ENCODE measurements around the gene PCNP. TPM values are rescaled to one million over a fixed set of nuclear protein-coding genes. Genes with fewer than 3 reads are reported as not detected.

Gene PCNP
- 72.0 TPM for total RNA-seq

GRCh38 chr3:101573449-101574387, at the start of gene PCNP:
PCNP (plus strand) TSS chr3:101574180; CDS start chr3:101574216, 36 bp downstream.
- Histone ChIP-seq H3K4me3 (ENCODE audit: low read length in 3 of 3) (peak within 1 kb of the TSS; percentile 86 to 100 (median 98)), H3K4me1 (ENCODE audit: control insufficient read depth in 3 of 3, insufficient read depth in 3 of 3, low read length in 3 of 3) (peaks cover 16 to 27% (median 17%) of the 10 kb centered on the region in 3 donors), H3K9me3 (ENCODE audit: control insufficient read depth in 3 of 3, low read length in 3 of 3) (no peaks in the 10 kb centered on the region), H3K36me3 (ENCODE audit: control insufficient read depth in 3 of 3, insufficient read depth in 3 of 3, low read length in 3 of 3) (peaks cover 0 to 5% (median 0%) of the 10 kb centered on the region in 3 donors), H3K9ac (ENCODE audit: low read depth in 1 of 3, low read length in 3 of 3) (peak within 1 kb of the TSS; percentile 94 to 98 (median 98)), H3K27me3 (ENCODE audit: control insufficient read depth in 3 of 3, insufficient read depth in 3 of 3, low read length in 3 of 3) (no peaks in the 10 kb centered on the region), H3K27ac (ENCODE audit: low read depth, low read length) (peak within 1 kb of the TSS; percentile 94)

DNA sequence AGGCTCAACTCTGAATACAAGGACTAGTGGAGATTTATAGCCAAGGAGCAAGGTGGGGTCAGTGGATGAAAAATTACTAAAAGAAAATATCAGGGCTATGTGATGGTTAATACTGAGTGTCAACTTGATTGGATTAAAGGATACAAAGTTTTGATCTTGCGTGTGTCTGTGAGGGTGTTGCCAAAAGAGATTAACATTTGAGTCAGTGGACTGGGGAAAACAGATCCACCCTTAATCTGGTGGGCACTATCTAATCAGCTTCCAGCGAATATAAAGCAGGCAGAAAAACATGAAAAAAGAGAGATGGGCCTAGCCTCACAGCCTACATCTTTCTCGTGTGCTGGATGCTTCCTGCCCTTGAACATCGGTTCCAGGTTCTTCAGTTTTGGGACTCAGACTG, 46.5 kb upstream of the PCNP start:
- Histone ChIP-seq H3K4me1 (ENCODE audit: control insufficient read depth in 3 of 3, insufficient read depth in 3 of 3, low read length in 3 of 3) (no peaks in the 10 kb centered on the region), H3K4me3 (ENCODE audit: low read length in 3 of 3) (no peak overlapping the region), H3K27me3 (ENCODE audit: control insufficient read depth in 3 of 3, insufficient read depth in 3 of 3, low read length in 3 of 3) (no peaks in the 10 kb centered on the region), H3K36me3 (ENCODE audit: control insufficient read depth in 3 of 3, insufficient read depth in 3 of 3, low read length in 3 of 3) (no peaks in the 10 kb centered on the region), H3K9me3 (ENCODE audit: control insufficient read depth in 3 of 3, low read length in 3 of 3) (no peaks in the 10 kb centered on the region), H3K27ac (ENCODE audit: low read depth, low read length) (no peak overlapping the region), H3K9ac (ENCODE audit: low read depth in 1 of 3, low read length in 3 of 3) (no peak overlapping the region)

DNA sequence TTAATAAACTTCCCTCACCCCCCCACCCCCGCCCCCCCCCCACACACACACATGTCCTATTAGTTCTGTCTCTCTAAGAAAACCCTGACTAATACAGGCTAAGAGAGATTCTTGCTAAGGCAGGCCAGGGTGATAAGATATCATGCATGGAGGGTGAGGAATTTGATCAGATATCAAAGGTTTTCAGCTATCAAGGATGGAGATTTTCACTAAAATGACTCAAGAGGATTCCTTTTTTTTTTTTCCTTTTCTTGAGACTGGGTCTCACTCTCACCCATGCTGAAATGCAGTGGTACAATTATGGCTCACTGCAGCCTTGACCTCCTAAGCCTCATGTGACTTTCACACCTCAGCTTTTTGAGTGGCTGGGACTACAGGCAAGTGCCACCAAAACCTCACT, 46.1 kb upstream of the PCNP start:
- Histone ChIP-seq H3K36me3 (ENCODE audit: control insufficient read depth in 3 of 3, insufficient read depth in 3 of 3, low read length in 3 of 3) (no peaks in the 10 kb centered on the region), H3K27me3 (ENCODE audit: control insufficient read depth in 3 of 3, insufficient read depth in 3 of 3, low read length in 3 of 3) (no peaks in the 10 kb centered on the region), H3K9me3 (ENCODE audit: control insufficient read depth in 3 of 3, low read length in 3 of 3) (no peaks in the 10 kb centered on the region), H3K4me1 (ENCODE audit: control insufficient read depth in 3 of 3, insufficient read depth in 3 of 3, low read length in 3 of 3) (peaks cover 0 to under 1% (median 0%) of the 10 kb centered on the region in 3 donors), H3K4me3 (ENCODE audit: low read length in 3 of 3) (no peak overlapping the region), H3K27ac (ENCODE audit: low read depth, low read length) (no peak overlapping the region), H3K9ac (ENCODE audit: low read depth in 1 of 3, low read length in 3 of 3) (no peak overlapping the region)

GRCh38 chr3:101529816-101530685, 43.9 kb upstream of the PCNP start:
- H3K9ac ChIP-seq (ENCODE audit: low read depth in 1 of 3, low read length in 3 of 3): no peak overlapping the region
- no peak overlapping the region for H3K27ac ChIP-seq (ENCODE audit: low read depth, low read length)
- H3K27me3 ChIP-seq (ENCODE audit: control insufficient read depth in 3 of 3, insufficient read depth in 3 of 3, low read length in 3 of 3): no peaks in the 10 kb centered on the region
- H3K9me3 ChIP-seq (ENCODE audit: control insufficient read depth in 3 of 3, low read length in 3 of 3): no peaks in the 10 kb centered on the region
- no peaks in the 10 kb centered on the region for H3K36me3 ChIP-seq (ENCODE audit: control insufficient read depth in 3 of 3, insufficient read depth in 3 of 3, low read length in 3 of 3)
- peaks cover 0 to 4% (median 0%) of the 10 kb centered on the region in 3 donors for H3K4me1 ChIP-seq (ENCODE audit: control insufficient read depth in 3 of 3, insufficient read depth in 3 of 3, low read length in 3 of 3)
- H3K4me3 ChIP-seq (ENCODE audit: low read length in 3 of 3): no peak overlapping the region

DNA sequence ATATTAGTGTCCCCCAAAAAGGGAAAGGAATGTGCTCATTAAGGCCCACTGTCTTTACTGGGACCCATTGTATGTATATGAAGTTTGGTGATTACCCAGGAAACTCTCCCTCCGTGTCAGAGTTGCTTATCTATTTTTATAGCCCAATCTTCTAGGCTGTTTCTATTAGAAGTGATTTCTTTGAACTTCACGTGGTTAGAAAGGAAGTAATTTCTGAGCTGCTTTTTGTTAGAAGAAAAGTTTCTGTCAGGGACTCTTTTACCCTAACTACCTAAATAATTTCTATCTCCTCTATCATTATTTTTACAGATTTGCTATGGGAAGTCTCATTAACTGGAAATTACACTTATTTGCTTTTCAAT, 43.3 kb upstream of the PCNP start:
- Histone ChIP-seq H3K36me3 (ENCODE audit: control insufficient read depth in 3 of 3, insufficient read depth in 3 of 3, low read length in 3 of 3) (no peaks in the 10 kb centered on the region), H3K4me3 (ENCODE audit: low read length in 3 of 3) (no peak overlapping the region), H3K9me3 (ENCODE audit: control insufficient read depth in 3 of 3, low read length in 3 of 3) (no peaks in the 10 kb centered on the region), H3K27me3 (ENCODE audit: control insufficient read depth in 3 of 3, insufficient read depth in 3 of 3, low read length in 3 of 3) (no peaks in the 10 kb centered on the region), H3K4me1 (ENCODE audit: control insufficient read depth in 3 of 3, insufficient read depth in 3 of 3, low read length in 3 of 3) (peaks cover 0 to 4% (median 0%) of the 10 kb centered on the region in 3 donors), H3K9ac (ENCODE audit: low read depth in 1 of 3, low read length in 3 of 3) (no peak overlapping the region), H3K27ac (ENCODE audit: low read depth, low read length) (no peak overlapping the region)

GRCh38 chr3:101531473-101532086, 42.4 kb upstream of the PCNP start:
- Histone ChIP-seq H3K27ac (ENCODE audit: low read depth, low read length) (no peak overlapping the region), H3K9me3 (ENCODE audit: control insufficient read depth in 3 of 3, low read length in 3 of 3) (no peaks in the 10 kb centered on the region), H3K4me1 (ENCODE audit: control insufficient read depth in 3 of 3, insufficient read depth in 3 of 3, low read length in 3 of 3) (peaks cover 0 to 4% (median 0%) of the 10 kb centered on the region in 3 donors), H3K9ac (ENCODE audit: low read depth in 1 of 3, low read length in 3 of 3) (no peak overlapping the region), H3K36me3 (ENCODE audit: control insufficient read depth in 3 of 3, insufficient read depth in 3 of 3, low read length in 3 of 3) (no peaks in the 10 kb centered on the region), H3K4me3 (ENCODE audit: low read length in 3 of 3) (no peak overlapping the region), H3K27me3 (ENCODE audit: control insufficient read depth in 3 of 3, insufficient read depth in 3 of 3, low read length in 3 of 3) (no peaks in the 10 kb centered on the region)

DNA sequence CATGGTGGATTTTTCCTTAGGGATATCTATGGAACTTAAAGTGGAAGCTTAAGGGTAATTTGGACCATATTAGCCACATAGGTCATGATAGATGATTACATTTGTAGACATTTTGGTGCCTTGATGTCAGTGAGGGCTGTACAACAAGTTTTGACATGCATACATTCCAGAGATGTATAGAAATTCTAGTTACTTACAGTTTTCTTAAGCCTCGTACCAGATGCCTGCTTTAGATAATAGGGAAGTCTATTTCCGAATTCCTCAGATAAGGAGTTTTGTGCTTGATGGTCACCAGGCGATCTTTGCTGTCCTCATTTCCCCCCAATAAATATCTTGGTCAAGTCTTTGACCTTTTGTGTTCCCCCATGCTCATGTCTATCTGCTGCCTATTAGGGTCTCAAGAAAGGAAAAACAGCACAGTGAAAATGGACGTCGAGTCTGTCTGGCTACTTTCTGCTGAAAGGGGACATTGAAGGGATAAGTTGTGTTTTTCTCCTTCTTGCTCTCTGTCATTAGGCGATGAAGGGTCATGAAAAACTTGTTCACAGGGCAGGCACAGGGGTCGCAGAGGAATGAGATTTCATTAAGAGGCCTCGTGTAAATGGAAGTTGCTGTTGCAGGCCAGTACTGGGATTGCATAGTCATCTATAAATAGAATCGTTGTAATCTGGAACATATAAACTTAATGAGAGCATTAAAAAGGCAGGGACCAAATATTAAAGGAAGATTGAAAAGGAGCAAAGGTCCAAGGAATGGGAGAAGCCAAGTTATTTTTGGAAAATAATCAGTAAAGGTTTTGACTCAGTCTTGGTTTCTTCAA, 41.0 kb upstream of the PCNP start:
- peaks cover 0 to 4% (median 0%) of the 10 kb centered on the region in 3 donors for H3K4me1 ChIP-seq (ENCODE audit: control insufficient read depth in 3 of 3, insufficient read depth in 3 of 3, low read length in 3 of 3)
- no peaks in the 10 kb centered on the region for H3K36me3 ChIP-seq (ENCODE audit: control insufficient read depth in 3 of 3, insufficient read depth in 3 of 3, low read length in 3 of 3)
- no peak overlapping the region for H3K9ac ChIP-seq (ENCODE audit: low read depth in 1 of 3, low read length in 3 of 3)
- no peak overlapping the region for H3K27ac ChIP-seq (ENCODE audit: low read depth, low read length)
- no peaks in the 10 kb centered on the region for H3K9me3 ChIP-seq (ENCODE audit: control insufficient read depth in 3 of 3, low read length in 3 of 3)
- H3K27me3 ChIP-seq (ENCODE audit: control insufficient read depth in 3 of 3, insufficient read depth in 3 of 3, low read length in 3 of 3): no peaks in the 10 kb centered on the region
- H3K4me3 ChIP-seq (ENCODE audit: low read length in 3 of 3): no peak overlapping the region

GRCh38 chr3:101533603-101533968, 40.4 kb upstream of the PCNP start:
- Histone ChIP-seq H3K4me3 (ENCODE audit: low read length in 3 of 3) (no peak overlapping the region), H3K27ac (ENCODE audit: low read depth, low read length) (no peak overlapping the region), H3K4me1 (ENCODE audit: control insufficient read depth in 3 of 3, insufficient read depth in 3 of 3, low read length in 3 of 3) (peaks cover 0 to 4% (median 0%) of the 10 kb centered on the region in 3 donors), H3K27me3 (ENCODE audit: control insufficient read depth in 3 of 3, insufficient read depth in 3 of 3, low read length in 3 of 3) (no peaks in the 10 kb centered on the region), H3K9ac (ENCODE audit: low read depth in 1 of 3, low read length in 3 of 3) (no peak overlapping the region), H3K36me3 (ENCODE audit: control insufficient read depth in 3 of 3, insufficient read depth in 3 of 3, low read length in 3 of 3) (no peaks in the 10 kb centered on the region), H3K9me3 (ENCODE audit: control insufficient read depth in 3 of 3, low read length in 3 of 3) (no peaks in the 10 kb centered on the region)

DNA sequence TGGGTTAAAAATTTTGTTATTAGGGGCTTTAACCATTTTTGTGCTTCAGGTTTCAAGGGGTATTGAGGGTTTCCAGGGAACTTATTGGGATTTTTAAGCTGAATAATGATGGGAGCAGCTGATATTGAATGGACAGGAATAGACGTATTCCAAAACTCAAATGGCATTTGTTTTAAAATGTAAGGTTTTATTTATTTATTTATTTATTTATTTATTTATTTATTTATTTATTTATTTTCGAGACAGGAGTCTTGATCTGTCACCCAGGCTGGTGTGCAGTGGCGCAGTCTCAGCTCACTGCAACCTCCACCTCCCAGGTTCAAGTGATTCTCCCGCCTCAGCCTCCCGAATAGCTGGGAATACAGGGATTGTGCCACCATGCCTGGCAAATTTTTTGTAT, 38.8 kb upstream of the PCNP start:
- Histone ChIP-seq H3K27me3 (ENCODE audit: control insufficient read depth in 3 of 3, insufficient read depth in 3 of 3, low read length in 3 of 3) (no peaks in the 10 kb centered on the region), H3K4me3 (ENCODE audit: low read length in 3 of 3) (no peak overlapping the region), H3K36me3 (ENCODE audit: control insufficient read depth in 3 of 3, insufficient read depth in 3 of 3, low read length in 3 of 3) (no peaks in the 10 kb centered on the region), H3K27ac (ENCODE audit: low read depth, low read length) (no peak overlapping the region), H3K9ac (ENCODE audit: low read depth in 1 of 3, low read length in 3 of 3) (no peak overlapping the region), H3K9me3 (ENCODE audit: control insufficient read depth in 3 of 3, low read length in 3 of 3) (no peaks in the 10 kb centered on the region), H3K4me1 (ENCODE audit: control insufficient read depth in 3 of 3, insufficient read depth in 3 of 3, low read length in 3 of 3) (peaks cover 0 to 4% (median 0%) of the 10 kb centered on the region in 3 donors)

All from skeletal muscle tissue (tissue), 4 donors.